Left renal cortex interstitium (tissue), 4 donors: ENCODE results near the gene CGNL1. TPM values are rescaled to one million over a fixed set of nuclear protein-coding genes. Genes with fewer than 3 reads are reported as not detected.
A peak's percentile ranks its signal among the peaks of the same experiment; 100 is the strongest.

Source experiments
- DNase-seq, 4 donors: peaks; one replicate each; pipeline ENCODE4 v3.0.0-alpha.2; 2013; ENCODE audit warnings: low read depth in 4 of 4, low spot score in 2 of 4, missing footprints in 1 of 4
- polyA plus RNA-seq, 4 donors: library from polyadenylated mRNA; unstranded; fragments of 120-200 nt; gene quantifications; one replicate each; pipeline ENCODE4 v1.2.1, GENCODE V29; 2013; ENCODE audit not compliant: insufficient read length in 4 of 4

CGNL1 gene
- polyA plus RNA-seq, 4 donors: 59.7 to 67.1 (median 62.9) TPM

DNA sequence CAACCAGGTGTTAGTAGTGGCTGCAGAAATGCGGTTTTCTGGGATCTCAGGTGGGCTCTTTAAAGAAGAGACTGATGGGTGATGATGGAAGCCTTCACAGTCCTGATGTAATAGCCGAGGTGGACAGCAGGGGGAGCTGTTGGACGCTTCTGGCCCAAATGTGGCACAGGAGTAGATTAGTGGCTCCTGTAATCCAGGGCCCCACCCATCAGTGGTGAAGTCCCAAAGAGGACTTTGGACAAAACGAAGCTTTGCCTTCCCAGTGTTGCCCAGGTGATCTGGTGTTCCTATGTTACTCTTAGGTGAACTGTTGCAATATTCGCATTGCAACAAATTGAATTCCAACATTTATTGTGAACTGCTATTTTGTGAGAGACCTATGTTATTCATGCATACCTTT is 183.6 kb downstream of the CGNL1 start:
- DNase-seq: no peak

GRCh38 chr15:57561041-57561711 is 184.9 kb downstream of the CGNL1 start:
- peak in 3 of 4 donors; percentile 63 to 78 (median 63) for DNase-seq

DNA sequence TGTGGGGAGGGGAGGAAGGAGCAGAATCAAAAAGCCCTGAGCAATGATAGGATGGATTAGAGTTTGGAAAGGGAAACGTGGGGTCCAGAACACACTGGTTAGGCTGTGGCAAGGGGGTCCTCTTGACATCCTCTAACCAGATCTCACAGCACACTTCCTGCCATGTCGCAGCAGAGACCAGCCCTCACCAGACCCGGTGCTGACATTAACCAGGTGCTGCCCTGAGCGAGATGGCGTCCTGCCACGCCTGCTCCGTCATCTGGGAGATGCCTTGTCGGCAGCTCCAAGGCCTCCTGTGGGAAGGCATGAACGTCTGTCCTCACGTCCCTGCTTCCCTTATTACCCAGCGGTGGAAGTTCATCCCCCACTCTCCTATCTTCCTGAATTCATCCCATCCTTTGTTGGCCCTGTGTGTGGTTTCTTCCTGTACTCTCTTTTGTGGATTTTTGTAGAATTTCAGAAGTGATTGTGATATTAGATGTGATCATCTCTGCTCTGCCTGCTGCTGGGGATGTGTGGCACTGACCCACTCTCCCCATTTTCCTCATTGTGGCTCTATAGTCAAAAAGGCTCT is 186.0 kb downstream of the CGNL1 start:
- DNase-seq: no peak

- DNase-seq: no peak
These were observed 187.1 kb downstream of the CGNL1 start for GRCh38 chr15:57563416-57563815.

DNA sequence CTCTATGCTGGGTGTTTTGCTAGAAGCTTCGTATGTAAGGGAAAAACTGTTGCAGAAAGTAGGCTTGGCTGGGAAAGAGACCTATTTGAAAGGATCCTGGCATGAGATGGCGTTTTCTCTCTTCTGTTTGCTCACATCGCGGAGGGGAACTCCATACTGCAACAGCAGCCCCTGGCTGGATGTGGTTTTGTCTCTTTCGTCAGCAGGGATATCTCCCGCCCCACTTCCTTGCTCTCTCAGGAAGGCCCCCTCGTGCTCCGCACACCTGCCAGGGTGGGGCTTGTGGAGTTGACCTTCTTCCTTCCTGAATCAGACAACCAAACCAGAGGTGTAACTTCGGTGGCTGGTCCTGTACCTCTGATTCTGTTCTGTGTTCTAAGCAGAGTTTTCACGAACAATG is 189.0 kb downstream of the CGNL1 start:
- DNase-seq: no peak

DNA sequence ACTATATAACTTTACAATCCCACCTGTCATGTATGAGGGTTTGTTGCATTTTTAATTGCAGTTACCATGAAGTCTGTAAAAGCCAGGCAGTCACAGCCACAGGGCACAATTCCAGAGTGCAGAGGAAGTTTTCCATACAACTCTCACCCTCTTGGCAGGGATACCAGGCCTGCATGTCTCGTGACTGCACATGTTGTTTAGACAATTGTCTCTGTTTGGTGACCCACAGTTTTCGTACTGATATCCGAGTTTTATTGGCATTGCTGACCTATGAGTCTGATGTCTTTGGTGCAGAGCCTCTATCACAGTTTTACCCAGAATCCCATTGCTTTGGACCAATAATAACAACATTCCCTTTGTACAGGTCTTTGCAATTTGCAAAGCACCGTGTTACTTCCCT is 190.5 kb downstream of the CGNL1 start:
- DNase-seq: no peak

- DNase-seq: no peak
These were observed 191.6 kb downstream of the CGNL1 start for GRCh38 chr15:57567891-57568290.

DNA sequence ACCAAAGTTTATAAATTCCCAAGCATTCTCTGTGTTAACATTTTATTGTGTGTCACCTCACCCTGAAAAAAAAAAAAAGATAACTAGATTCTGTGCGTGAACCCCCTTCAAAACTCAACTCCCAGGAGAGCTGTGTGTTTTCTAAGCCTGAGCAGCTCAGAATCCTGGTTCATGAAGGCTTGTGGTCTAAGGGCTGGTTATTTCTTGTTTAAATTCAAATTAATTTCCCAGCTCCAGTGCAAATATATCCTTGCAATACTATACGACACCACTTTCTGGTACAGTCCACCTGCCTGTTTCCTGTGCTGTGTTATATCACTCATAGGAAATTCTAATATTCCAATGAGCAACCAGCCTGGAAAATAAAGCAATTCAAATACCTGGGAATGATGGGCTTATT is 192.0 kb downstream of the CGNL1 start:
- DNase-seq: no peak

- DNase-seq: no peak
These were observed 194.0 kb downstream of the CGNL1 start for GRCh38 chr15:57570340-57570739.

GRCh38 chr15:57570994-57571393 is 194.7 kb downstream of the CGNL1 start:
- no peak for DNase-seq

DNA sequence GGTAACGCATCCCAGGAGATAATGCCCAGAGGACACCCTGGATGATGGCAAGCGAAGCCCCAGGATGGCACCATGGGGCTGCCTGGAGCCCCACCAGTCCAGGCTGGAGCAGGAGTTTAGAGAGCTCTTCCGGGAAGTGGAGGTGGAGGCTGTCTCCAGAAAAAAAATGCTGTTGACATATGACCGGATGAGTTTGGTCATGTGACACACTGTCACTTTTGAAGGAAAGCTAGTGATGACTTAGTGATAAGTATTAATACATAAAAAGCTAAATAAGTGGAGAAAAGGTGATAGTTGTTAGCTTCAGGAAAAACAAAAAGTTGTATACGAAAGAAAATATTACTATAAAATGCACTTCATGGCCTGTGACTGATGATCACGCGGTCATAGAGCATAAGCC is 195.4 kb downstream of the CGNL1 start:
- DNase-seq: no peak

- no peak for DNase-seq
These were observed 196.2 kb downstream of the CGNL1 start for GRCh38 chr15:57572468-57572867.

DNA sequence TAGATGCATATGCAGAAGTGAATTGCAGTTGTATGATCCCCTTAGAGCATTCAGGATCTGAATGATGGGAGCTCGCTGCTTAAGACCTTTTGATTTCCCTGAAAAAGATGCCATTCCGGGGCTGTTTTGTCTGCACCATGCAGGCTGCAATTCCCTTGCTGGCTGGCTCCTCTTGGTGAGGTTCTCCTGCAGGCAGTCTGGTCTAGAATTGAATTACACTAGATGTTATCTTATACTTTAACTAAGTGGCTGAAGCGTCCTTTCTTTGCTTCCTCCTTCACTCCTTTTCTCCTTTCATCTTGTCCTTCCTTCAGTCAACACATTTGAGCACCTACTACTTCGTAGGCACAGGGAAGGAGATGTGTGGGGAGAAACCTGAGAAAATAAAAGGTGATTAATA is 196.8 kb downstream of the CGNL1 start:
- DNase-seq: no peak

GRCh38 chr15:57575363-57575762 is 199.1 kb downstream of the CGNL1 start:
- no peak for DNase-seq

DNA sequence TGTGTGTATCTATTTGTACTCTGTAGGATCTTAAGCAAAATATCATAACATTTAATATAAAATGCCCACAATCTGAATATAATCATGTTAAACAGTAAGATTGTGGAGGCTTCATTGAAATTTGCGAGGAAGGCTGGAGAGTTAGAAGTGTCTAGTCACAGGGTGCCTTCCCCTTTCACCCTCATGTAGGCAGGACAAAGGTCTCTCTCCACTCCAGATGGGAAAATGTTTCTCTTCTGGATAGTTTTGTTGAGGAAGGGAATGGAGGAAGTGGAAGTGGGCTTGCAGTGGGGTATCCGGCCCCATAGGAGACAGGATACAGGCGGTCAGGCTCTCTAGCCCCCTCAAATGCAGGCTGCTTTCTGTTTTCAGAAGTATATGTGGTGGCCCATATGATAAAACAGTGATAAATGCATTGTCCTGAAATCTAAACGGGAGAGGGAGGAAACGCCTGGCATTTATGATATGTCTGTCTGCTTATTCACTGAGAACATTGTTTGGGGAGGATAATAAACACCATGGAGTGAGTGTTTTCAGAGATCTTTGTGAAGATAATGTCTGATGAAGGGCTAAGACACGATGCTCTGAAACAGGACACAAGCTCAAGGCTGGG is 202.1 kb downstream of the CGNL1 start:
- no peak for DNase-seq

- DNase-seq: no peak
These were observed 204.1 kb downstream of the CGNL1 start for GRCh38 chr15:57580428-57580827.

DNA sequence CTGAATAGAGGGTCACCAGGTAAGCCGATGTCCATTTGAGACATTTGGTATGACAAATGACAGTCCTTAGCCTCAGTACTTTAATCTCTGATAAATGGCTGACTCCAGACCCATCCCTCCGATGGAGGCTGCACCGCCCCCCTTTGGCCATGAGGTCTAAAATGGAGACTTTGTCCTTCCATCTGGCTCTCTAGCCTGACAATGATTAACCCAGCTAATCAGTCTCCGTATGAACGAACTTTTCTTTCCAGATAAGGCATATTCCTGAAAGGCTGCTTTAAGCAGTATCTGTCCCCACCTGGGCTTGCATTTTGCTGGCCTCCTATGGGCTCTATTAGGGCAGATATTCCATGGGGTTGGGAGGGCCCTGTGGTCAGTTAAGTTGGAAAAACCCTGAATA is 204.6 kb downstream of the CGNL1 start:
- no peak for DNase-seq

GRCh38 chr15:57582090-57582489 is 205.8 kb downstream of the CGNL1 start:
- no peak for DNase-seq

DNA sequence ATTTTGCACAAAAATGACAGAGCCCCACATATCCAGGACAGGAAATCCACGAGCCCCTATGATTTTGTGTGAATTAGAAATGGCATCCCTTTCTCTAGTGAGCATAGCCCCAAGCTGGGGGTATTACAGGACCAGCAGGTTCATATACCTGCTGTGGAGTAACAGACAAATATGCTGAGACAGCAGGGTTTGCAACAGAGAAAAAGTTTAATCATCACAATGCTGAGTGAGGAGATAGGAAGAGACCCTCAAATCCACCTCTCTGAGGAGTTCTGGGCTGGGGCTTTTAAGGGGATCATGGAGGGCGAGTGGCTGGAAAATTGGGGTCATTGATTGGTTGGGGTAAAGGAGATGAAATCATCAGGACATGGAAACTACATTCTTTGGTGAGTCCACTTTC is 207.0 kb downstream of the CGNL1 start:
- no peak for DNase-seq

GRCh38 chr15:57583720-57584119 is 207.4 kb downstream of the CGNL1 start:
- DNase-seq: no peak

DNA sequence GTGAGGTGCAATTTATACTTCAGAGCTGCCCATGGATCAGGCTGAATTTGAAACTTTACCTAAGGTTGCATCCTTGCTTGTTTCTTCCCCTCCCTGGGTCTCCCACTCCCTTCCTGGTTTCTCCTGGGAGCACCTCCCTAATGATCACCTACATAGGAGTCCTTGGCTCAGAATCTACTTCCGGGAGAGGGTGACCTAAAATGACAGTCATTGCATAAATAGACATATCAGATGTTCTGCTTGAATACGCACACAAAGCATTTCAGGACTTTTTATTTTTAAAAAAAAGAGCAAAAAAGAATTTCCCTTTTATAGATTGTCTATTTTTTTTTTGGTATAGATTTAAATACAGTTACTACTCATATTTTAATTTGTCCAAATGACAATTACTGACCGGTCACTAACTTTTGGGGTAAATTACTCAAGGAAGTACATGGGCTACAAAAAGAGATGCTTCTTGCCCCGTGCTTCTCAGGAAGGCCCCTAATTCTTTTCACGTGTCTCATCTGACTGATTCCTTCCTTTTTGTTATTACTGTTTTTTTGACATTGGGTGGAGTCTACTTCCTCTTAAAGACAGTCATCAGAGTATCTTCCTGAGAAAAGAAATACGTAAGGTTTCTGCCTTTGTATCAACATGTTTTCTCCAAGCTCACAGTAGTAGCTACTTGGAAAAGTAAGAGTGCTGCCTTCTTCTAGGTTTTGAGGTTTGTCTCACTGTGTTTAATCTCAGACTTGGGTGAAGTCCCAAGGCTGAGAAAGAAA is 210.5 kb downstream of the CGNL1 start:
- DNase-seq: no peak

DNA sequence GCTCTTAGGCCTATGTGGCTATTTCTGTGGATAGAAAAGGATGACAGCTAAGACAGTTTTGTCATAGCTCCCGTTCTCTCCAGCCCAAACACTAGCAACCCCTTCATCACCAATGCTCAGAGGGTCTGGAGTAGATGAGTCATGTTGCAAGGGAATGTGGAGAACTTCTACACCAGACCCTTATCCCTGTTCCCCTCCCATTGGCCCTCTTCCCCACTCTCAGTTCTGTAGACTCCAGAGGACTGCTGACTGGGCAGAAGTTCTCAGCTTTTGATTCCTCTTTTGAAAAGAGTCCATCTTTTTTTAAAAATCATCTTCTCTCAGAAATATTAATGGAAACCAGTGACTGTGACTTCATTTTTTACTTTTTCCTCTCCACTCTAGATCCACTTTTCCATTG is 213.0 kb downstream of the CGNL1 start:
- no peak for DNase-seq
